ENCODE results near the gene MGAT5B.

GRCh38 chr17:76914937-76915336 lies 46.7 kb downstream of the MGAT5B start:
- no peak for TF ChIP-seq CTCF (IDR thresholded peaks at IDR 0.05)
- TF ChIP-seq POLR2A (IDR thresholded peaks at IDR 0.05) = no peak
- TF ChIP-seq EP300 (IDR thresholded peaks at IDR 0.05) = no peak

Measured in tibial nerve (tissue), 4 donors.